Fibroblast of pulmonary artery (primary cell): ENCODE data around the gene FNDC1.

Source experiments
- DNase-seq: peaks from one replicate; pipeline ENCODE4 v3.0.0-alpha.2; 2010; ENCODE audit warnings: low read depth
- H3K4me3 ChIP-seq: replicated peaks from 2 replicates; pipeline ENCODE4 v1.5.1; 2011; ENCODE audit warnings: low read depth, mild to moderate bottlenecking, control low read depth, low read length, moderate library complexity
- CTCF ChIP-seq: IDR thresholded peaks from 2 replicates; pipeline ENCODE4 v1.5.1; 2011; ENCODE audit warnings: mild to moderate bottlenecking, control low read depth, low read length, inconsistent platforms; ENCODE audit errors: missing control alignments

The FNDC1 gene

GRCh38 chr6:159259441-159260125 is 90.4 kb downstream of the FNDC1 start:
- TF ChIP-seq CTCF, result no peak
- no peak overlapping the region for H3K4me3 ChIP-seq
- DNase-seq, result no peak

DNA sequence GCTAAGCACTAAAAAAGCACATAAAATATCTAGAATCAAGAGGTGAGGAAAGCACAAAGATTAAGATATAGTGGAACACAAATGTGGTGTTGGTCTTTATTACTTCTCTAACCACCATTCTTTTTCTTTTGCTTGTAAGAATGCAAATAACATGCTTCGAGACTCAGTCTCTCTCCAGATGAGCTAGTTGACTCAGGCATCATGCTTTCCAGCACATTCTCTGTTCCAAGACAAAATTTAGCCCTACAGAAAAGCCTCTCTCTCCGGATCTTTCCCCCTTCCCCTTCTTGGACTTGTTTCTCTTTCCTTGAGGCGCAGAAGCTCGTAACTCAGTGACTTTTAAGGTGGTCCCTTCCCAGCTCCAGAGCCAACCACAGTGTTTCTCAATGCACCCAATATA is 91.0 kb downstream of the FNDC1 start:
- no peak for TF ChIP-seq CTCF
- H3K4me3 ChIP-seq, result no peak overlapping the region
- DNase-seq, result no peak

- H3K4me3 ChIP-seq, result no peak overlapping the region
- no peak for DNase-seq
- no peak for TF ChIP-seq CTCF
These were observed 92.8 kb downstream of the FNDC1 start for GRCh38 chr6:159261995-159262394.

GRCh38 chr6:159262586-159262985 is 93.4 kb downstream of the FNDC1 start:
- TF ChIP-seq CTCF, result no peak
- no peak for DNase-seq
- no peak overlapping the region for H3K4me3 ChIP-seq

DNA sequence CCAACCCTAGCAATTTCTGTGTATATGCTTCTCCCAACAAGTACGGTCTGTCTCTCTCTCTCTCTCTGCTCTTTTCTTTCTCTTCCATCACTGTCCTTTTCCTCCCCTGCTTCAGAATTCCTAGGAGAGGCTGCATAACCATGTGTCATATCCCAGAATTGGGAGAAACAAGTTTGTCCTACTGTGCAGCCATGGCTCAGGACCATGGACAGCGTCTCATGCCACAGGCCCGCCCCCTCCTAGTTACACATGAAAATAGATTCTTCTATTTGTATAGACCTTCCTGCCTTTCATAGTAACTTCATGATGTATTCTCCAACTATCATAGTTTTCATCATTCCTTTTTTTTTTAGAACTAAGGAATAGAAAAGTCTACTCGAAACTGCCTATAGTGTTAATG is 98.0 kb downstream of the FNDC1 start:
- DNase-seq, result peak; percentile 28
- TF ChIP-seq CTCF, result no peak
- no peak overlapping the region for H3K4me3 ChIP-seq

DNA sequence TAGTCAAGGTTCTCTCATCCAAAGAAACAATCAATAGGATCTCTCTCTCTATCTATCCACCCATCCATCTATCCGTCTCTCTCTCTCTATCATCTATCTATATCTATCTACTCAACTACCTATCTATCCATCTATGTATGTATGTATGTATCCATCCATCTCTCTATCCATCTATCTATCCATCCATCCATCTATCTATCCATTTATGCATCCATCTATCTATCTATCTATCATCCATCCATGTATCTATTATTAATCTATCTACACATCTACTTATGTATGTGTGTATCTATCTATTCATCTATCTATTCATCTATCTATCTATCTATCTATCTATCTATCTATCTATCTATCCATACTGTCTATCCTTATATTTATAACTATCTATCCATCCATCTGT is 99.3 kb downstream of the FNDC1 start:
- DNase-seq, result no peak
- no peak overlapping the region for H3K4me3 ChIP-seq
- no peak for TF ChIP-seq CTCF

- TF ChIP-seq CTCF, result no peak
- no peak overlapping the region for H3K4me3 ChIP-seq
- no peak for DNase-seq
These were observed 102.1 kb downstream of the FNDC1 start for GRCh38 chr6:159271257-159271656.
